DOHH2 (cell line): ENCODE results near the gene TANC1.

Experiments used
- H3F3A ChIP-seq: fragments of 200-600 bp; sonication (generic), shearing (Covaris generic); 2 replicates; pipeline ENCODE4 v1.6.0; 2016; ENCODE audit warnings: antibody characterized with exemption, mild to moderate bottlenecking; ENCODE audit not compliant: control insufficient read depth, insufficient read depth
- H3K27ac ChIP-seq: fragments of 200-600 bp; sonication (generic); 2 replicates; pipeline ENCODE4 v1.5.1; 2014; ENCODE audit warnings: low read depth, mild to moderate bottlenecking, low read length, moderate library complexity
- H3K27me3 ChIP-seq: fragments of 200-600 bp; sonication (generic); 2 replicates; pipeline ENCODE4 v1.6.1; 2014; ENCODE audit warnings: mild to moderate bottlenecking, low read length, mixed read lengths; ENCODE audit not compliant: control insufficient read depth
- H3K36me3 ChIP-seq: fragments of 200-600 bp; sonication (generic); 2 replicates; pipeline ENCODE4 v1.6.1; 2014; ENCODE audit warnings: mild to moderate bottlenecking, low read length, moderate library complexity, mixed read lengths; ENCODE audit not compliant: control insufficient read depth
- H3K4me1 ChIP-seq: fragments of 200-600 bp; sonication (generic); 2 replicates; pipeline ENCODE4 v1.6.1; 2014; ENCODE audit warnings: mild to moderate bottlenecking, low read length, mixed read lengths; ENCODE audit not compliant: control insufficient read depth
- H3K4me2 ChIP-seq: fragments of 200-600 bp; sonication (generic); 2 replicates; pipeline ENCODE4 v1.6.0; 2014; ENCODE audit warnings: mild to moderate bottlenecking, low read length, moderate library complexity
- H3K4me3 ChIP-seq: fragments of 200-600 bp; sonication (generic); 2 replicates; pipeline ENCODE4 v1.5.1; 2014; ENCODE audit warnings: mild to moderate bottlenecking, low read length, mixed read lengths
- H3K79me2 ChIP-seq: fragments of 200-600 bp; sonication (generic); 2 replicates; pipeline ENCODE4 v1.6.1; 2014; ENCODE audit warnings: mild to moderate bottlenecking, low read length, mixed read lengths; ENCODE audit not compliant: control insufficient read depth
- H3K9me2 ChIP-seq: fragments of 200-600 bp; sonication (generic); replicated peaks from 2 replicates; pipeline ENCODE4 v1.6.1; 2014; ENCODE audit warnings: mild to moderate bottlenecking, low read length, mixed read lengths; ENCODE audit not compliant: control insufficient read depth
- H3K9me3 ChIP-seq: fragments of 200-600 bp; sonication (generic); 2 replicates; pipeline ENCODE4 v1.6.1; 2014; ENCODE audit warnings: antibody characterized with exemption, low read length, mixed read lengths; ENCODE audit not compliant: control insufficient read depth, insufficient read depth
- H4K20me1 ChIP-seq: fragments of 200-600 bp; sonication (generic); 2 replicates; pipeline ENCODE4 v1.6.0; 2014; ENCODE audit warnings: low read depth, mild to moderate bottlenecking, antibody characterized with exemption, low read length, moderate library complexity; ENCODE audit not compliant: control insufficient read depth, insufficient read depth
- CTCF ChIP-seq: fragments of 200-600 bp; sonication (generic); IDR thresholded peaks from one replicate; pipeline ENCODE4 v1.5.1; 2014; ENCODE audit warnings: antibody characterized with exemption, mild to moderate bottlenecking, low read depth, low read length; ENCODE audit not compliant: poor library complexity, severe bottlenecking
- EZH2phosphoT487 ChIP-seq: fragments of 200-600 bp; sonication (generic); IDR thresholded peaks from 2 replicates; pipeline ENCODE4 v1.6.1; 2017; ENCODE audit warnings: borderline replicate concordance, mild to moderate bottlenecking, antibody characterized with exemption, low read length, moderate library complexity, mixed read lengths

Gene TANC1

DNA sequence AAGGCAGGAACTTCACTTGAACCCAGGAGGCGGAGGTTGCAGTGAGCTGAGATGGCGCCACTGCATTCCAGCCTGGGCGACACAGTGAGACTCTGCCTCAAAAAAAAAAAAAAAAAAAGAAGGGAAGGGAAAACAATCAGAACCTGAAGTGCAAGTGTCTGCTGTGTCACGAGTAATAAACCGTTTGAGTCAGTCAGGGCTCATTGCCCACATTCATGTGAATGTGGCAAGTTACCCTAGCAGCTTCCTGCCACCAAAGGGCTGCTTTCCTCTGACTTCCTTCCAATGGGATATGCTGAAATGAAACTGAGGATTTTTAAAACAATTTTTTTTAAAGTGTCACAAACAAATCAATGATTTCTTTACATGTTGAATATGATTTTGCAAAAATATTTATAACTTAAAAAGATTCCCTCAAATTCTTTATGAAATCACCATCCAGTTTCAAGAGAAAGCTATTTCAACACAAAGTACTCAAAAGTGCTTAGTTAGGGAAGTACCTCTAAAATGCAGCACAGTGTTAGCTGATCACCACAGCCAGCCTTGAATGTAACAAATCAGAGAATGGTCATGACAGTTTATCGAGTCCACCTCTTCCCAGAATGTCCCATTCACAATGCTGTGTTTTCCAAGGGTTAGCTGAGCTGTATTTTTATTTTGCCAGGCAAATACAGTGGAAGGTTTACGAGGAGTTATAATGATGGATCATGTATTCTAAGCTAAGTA, 281.7 kb downstream of the TANC1 start:
- TF ChIP-seq EZH2phosphoT487, result no peak
- TF ChIP-seq CTCF, result no peak
- Histone ChIP-seq H3K9me3 (peaks cover 2% of the 10 kb centered on the region; the same call in 1 of the 2 replicates), H3K4me3 (no peak overlapping the region), H3K4me2 (no peak overlapping the region), H3F3A (no peaks in the 10 kb centered on the region), H4K20me1 (no peaks in the 10 kb centered on the region), H3K27me3 (no peaks in the 10 kb centered on the region), H3K9me2 (no peaks in the 10 kb centered on the region), H3K4me1 (0 out of 2 replicates have a peak, but pooled peaks cover 3% of the 10 kb centered on the region), H3K36me3 (no peaks in the 10 kb centered on the region), H3K79me2 (no peaks in the 10 kb centered on the region), H3K27ac (no peak overlapping the region)

DNA sequence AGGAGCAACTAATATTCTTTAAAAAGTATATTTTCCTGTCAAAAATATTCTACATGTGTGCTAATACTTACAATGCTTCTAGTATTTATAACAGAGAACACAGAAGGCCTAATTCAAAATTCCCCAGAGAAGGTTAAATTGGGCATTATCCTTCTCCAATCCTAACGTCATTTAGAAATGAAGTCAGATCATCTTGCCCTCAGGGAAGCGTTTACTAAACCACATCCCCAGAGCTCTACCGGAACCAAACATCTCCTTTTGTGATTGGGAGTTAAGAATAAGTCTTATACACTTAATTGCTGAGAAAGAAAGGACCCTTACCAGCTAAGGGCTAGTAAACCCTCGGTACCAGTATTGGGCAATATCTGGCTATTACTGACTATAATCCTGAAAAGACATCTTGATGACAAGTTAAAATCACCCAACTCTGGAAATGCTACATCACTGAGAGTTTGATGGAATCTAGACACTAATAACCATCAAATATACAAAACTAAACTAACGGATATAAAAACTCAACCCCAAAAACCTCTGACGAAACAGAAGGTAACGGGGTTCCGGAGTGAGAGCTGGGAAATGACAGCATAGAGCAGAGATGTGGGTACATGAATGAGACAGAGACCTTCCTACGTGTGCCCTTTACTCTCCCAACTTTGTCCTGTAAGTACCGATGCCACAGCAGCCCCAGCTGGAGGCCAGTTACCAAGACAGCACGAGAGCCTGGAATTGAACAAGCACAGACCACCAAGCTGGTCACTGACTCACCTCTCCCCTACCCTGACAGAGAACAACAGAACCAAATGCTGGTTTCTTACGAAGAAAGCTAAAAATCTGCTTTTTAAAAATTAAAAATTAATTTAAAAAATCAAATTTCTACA, 283.1 kb downstream of the TANC1 start:
- no peak overlapping the region for H3K4me3 ChIP-seq
- H3K27me3 ChIP-seq, result no peaks in the 10 kb centered on the region
- H3K4me1 ChIP-seq, result 0 out of 2 replicates have a peak, but pooled peaks cover 3% of the 10 kb centered on the region

DNA sequence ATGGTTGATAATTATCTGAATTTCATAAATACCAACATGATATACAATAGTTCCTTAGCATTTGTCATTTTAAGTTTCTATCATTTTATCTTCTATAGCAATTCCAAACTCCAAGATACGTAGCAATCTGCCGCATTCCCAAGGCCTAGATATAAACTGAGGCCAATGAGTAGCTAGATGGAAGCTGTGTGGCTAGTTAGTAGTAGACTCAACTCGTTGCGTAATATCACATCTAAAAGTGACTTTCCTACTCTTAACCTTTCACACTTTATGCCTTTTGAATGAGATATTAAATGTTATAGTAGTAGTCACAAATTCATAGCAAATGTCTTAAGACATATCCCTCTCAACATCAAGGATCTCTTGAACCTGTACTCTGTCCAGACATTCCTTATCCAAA, 284.5 kb downstream of the TANC1 start:
- TF ChIP-seq CTCF (no peak), EZH2phosphoT487 (no peak)
- H3K9me3 ChIP-seq, result no peaks in the 10 kb centered on the region
- 0 out of 2 replicates have a peak, but pooled peaks cover 3% of the 10 kb centered on the region for H3K4me1 ChIP-seq
- no peaks in the 10 kb centered on the region for H3F3A ChIP-seq
- H3K4me2 ChIP-seq, result no peak overlapping the region
- H3K79me2 ChIP-seq, result no peaks in the 10 kb centered on the region
- H3K27ac ChIP-seq, result no peak overlapping the region
- no peaks in the 10 kb centered on the region for H3K9me2 ChIP-seq
- peaks cover 4% of the 10 kb centered on the region; the same call in 1 of the 2 replicates for H3K36me3 ChIP-seq
- H4K20me1 ChIP-seq, result no peaks in the 10 kb centered on the region
- H3K27me3 ChIP-seq, result no peaks in the 10 kb centered on the region
- no peak overlapping the region for H3K4me3 ChIP-seq

More for the DNA sequence above, 283.1 kb downstream of the TANC1 start:
- no peak overlapping the region for H3K27ac ChIP-seq
- TF ChIP-seq EZH2phosphoT487 (no peak), CTCF (no peak)
- peaks cover 4% of the 10 kb centered on the region; the same call in 1 of the 2 replicates for H3K36me3 ChIP-seq
- no peaks in the 10 kb centered on the region for H3K79me2 ChIP-seq
- H3K9me3 ChIP-seq, result peaks cover 1% of the 10 kb centered on the region; the same call in 1 of the 2 replicates
- H3K9me2 ChIP-seq, result no peaks in the 10 kb centered on the region
- H3K4me2 ChIP-seq, result no peak overlapping the region
- H4K20me1 ChIP-seq, result no peaks in the 10 kb centered on the region
- no peaks in the 10 kb centered on the region for H3F3A ChIP-seq
